GM12878 (cell line): Measurements from ENCODE around the gene ARID3A. TPM values are rescaled to one million over a fixed set of nuclear protein-coding genes. Genes with fewer than 3 reads are reported as not detected.

Experiments used
- ATAC-seq: fragments of 200-7000 bp; cut with Tn5 transposase; 3 replicates; pipeline ENCODE4 v1.9.1; 2020; ENCODE audit warnings: mild to moderate bottlenecking, moderate library complexity
- BruUV-seq: library from RNA; stranded (reverse); fragments of 400-500 nt; replicated peaks from 2 replicates; lab custom pipeline; 2021; lab: Mats Ljungman, UMichigan
- CTCF ChIA-PET: fragments of 300-600 bp; sonication (Branson Sonifier 250); formaldehyde crosslinking; extraction: SDS; loops from one replicate; lab custom pipeline; 2021; ENCODE audit warnings: inconsistent platforms; lab: Yijun Ruan, JAX
- POLR2A ChIA-PET: fragments of 350-600 bp; formaldehyde crosslinking; extraction: SDS; loops from one replicate; lab custom pipeline; 2021; ENCODE audit warnings: inconsistent platforms; lab: Charles Lee
- RAD21 ChIA-PET: fragments of 300-600 bp; sonication (Branson Sonifier 250); formaldehyde crosslinking; loops from one replicate; lab custom pipeline; 2023; ENCODE audit warnings: antibody characterized with exemption; ENCODE audit not compliant: unreplicated experiment; lab: Charles Lee
- SMC1A ChIA-PET: fragments of 300-600 bp; sonication (Branson Sonifier 250); formaldehyde crosslinking; loops from one replicate; lab custom pipeline; 2023; ENCODE audit not compliant: unreplicated experiment, uncharacterized antibody; lab: Charles Lee
- DNase-seq: peaks from one replicate; pipeline ENCODE4 v3.0.0-alpha.2; 2011; ENCODE audit warnings: low read depth, low spot score
- FAIRE-seq: peaks from 3 replicates; lab custom pipeline; 2011; peaks lifted over from hg19 to GRCh38; lab: Jason Lieb, UNC
- H2AFZ ChIP-seq: 2 replicates; pipeline ENCODE4 v1.6.0; 2011; ENCODE audit warnings: low read depth, low read length, control low read depth; ENCODE audit not compliant: control insufficient read depth
- H3K27ac ChIP-seq: 2 replicates; pipeline ENCODE4 v1.5.1; 2011; ENCODE audit warnings: control low read depth; ENCODE audit not compliant: control insufficient read depth, insufficient read depth
- H3K27me3 ChIP-seq, 2 experiments: replicated peaks in 1 of 2; 2 replicates each; pipeline versions ENCODE4 v1.6.0 to v1.6.1; 2011; ENCODE audit warnings: low read length in 1 of 2; ENCODE audit not compliant: control insufficient read depth in 2 of 2, insufficient read depth in 2 of 2
- H3K36me3 ChIP-seq, 2 experiments: 2 replicates each; pipeline ENCODE4 v1.5.1; 2011; ENCODE audit warnings: low read length in 1 of 2; ENCODE audit not compliant: control insufficient read depth in 2 of 2, insufficient read depth in 2 of 2
- H3K4me1 ChIP-seq: 2 replicates; pipeline ENCODE4 v1.6.1; 2011; ENCODE audit warnings: mild to moderate bottlenecking, low read length, moderate library complexity, mixed read lengths; ENCODE audit not compliant: control insufficient read depth, insufficient read depth
- H3K4me2 ChIP-seq: 2 replicates; pipeline ENCODE4 v1.6.0; 2011; ENCODE audit warnings: control low read depth; ENCODE audit not compliant: control insufficient read depth, insufficient read depth
- H3K4me3 ChIP-seq: fragments of 200-600 bp; sonication (generic); 2 replicates; pipeline ENCODE4 v1.5.1; 2016
- H3K79me2 ChIP-seq: 2 replicates; pipeline ENCODE4 v1.6.0; 2011; ENCODE audit warnings: low read length; ENCODE audit not compliant: control insufficient read depth, insufficient read depth
- H3K9ac ChIP-seq: 2 replicates; pipeline ENCODE4 v1.8.0; 2011; ENCODE audit warnings: low read length, control low read depth, mixed read lengths; ENCODE audit not compliant: control insufficient read depth, insufficient read depth
- H3K9me3 ChIP-seq: replicated peaks from 3 replicates; pipeline ENCODE4 v1.5.1; 2011; ENCODE audit warnings: mild to moderate bottlenecking, low read length; ENCODE audit not compliant: control insufficient read depth, insufficient read depth
- H4K20me1 ChIP-seq: 2 replicates; pipeline ENCODE4 v1.6.0; 2011; ENCODE audit not compliant: control insufficient read depth, insufficient read depth
- GATAD2B ChIP-seq: fragments of 450-650 bp; conservative IDR thresholded peaks from 2 replicates; pipeline ENCODE4 v1.6.1; 2017; ENCODE audit warnings: low read depth, mild to moderate bottlenecking, moderate library complexity
- IKZF1 ChIP-seq: fragments of 450-650 bp; conservative IDR thresholded peaks from 2 replicates; pipeline ENCODE4 v1.6.1; 2017; ENCODE audit warnings: antibody characterized with exemption, mild to moderate bottlenecking
- MEF2B ChIP-seq: fragments of 450-650 bp; IDR thresholded peaks from 2 replicates; pipeline ENCODE4 v1.6.1; 2018; ENCODE audit warnings: mild to moderate bottlenecking, moderate library complexity; ENCODE audit not compliant: partially characterized antibody, poor library complexity, severe bottlenecking
- RELA ChIP-seq: fragments of 450-650 bp; IDR thresholded peaks from 2 replicates; pipeline ENCODE4 v1.8.0; 2014; ENCODE audit warnings: borderline replicate concordance; ENCODE audit not compliant: partially characterized antibody
- SMARCA5 ChIP-seq: fragments of 450-650 bp; IDR thresholded peaks from 2 replicates; pipeline ENCODE4 v1.6.1; 2017; ENCODE audit warnings: mild to moderate bottlenecking
- SRF ChIP-seq, 2 experiments: IDR thresholded peaks; 2 replicates each; pipeline ENCODE4 v1.6.1; 2011; ENCODE audit warnings: low read depth in 2 of 2, low read length in 2 of 2, mild to moderate bottlenecking in 1 of 2, moderate library complexity in 1 of 2
- TBL1XR1 ChIP-seq: IDR thresholded peaks from 2 replicates; pipeline ENCODE4 v1.6.1; 2012; ENCODE audit warnings: low read depth, low read length, improper control_type of control experiment
- ZNF217 ChIP-seq: fragments of 450-650 bp; IDR thresholded peaks from 2 replicates; pipeline ENCODE4 v1.6.1; 2017; ENCODE audit warnings: antibody characterized with exemption, mild to moderate bottlenecking
- WGBS: methylation state at CpG from one replicate; pipeline ENCODE4 v1.1.6; 2016; ENCODE audit warnings: low lambda C conversion rate; ENCODE audit not compliant: insufficient replicate concordance, insufficient coverage; ENCODE audit errors: missing lambda C conversion rate; 5-methylcytosine and 5-hydroxymethylcytosine counted together
- in situ Hi-C: fragments of 300-500 bp; cut with MboI; formaldehyde crosslinking; loops from 9 replicates; pipeline ENCODE4 v1.14.3; 2018; ENCODE audit warnings: mixed read lengths
- intact Hi-C: fragments of 100-400 bp; cut with micrococcal nuclease; formaldehyde crosslinking; loops from one replicate; pipeline ENCODE4 v1.14.2; 2022; ENCODE audit not compliant: unreplicated experiment
- polyA plus RNA-seq, 11 experiments: library from polyadenylated mRNA; depleted of rRNA in 4 of 11; unstranded in 6 of 11; stranded (reverse) in 5 of 11; fragments of >200 nt; fragmentation: Nextera tagmentation in 4 of 11; fragmentation: Illumina TruSeq in 1 of 11; extraction: Ambion mirVana in 4 of 11; extraction: Trizol in 1 of 11; gene quantifications; 1 replicate in 1 of 11; 2 replicates in 10 of 11; pipeline versions ENCODE4 v1.2.1 to v1.2.3, GENCODE V29; 2011 to 2016; ENCODE audit warnings: inconsistent platforms in 2 of 11, missing spikeins in 2 of 11, low read depth in 1 of 11
- total RNA-seq, 4 experiments: library from RNA; depleted of rRNA in 3 of 4; stranded (reverse); fragments of >200 nt in 3 of 4; fragmentation: Illumina TruSeq in 1 of 4; extraction: Trizol in 1 of 4; gene quantifications; 2 replicates each; pipeline versions ENCODE4 v1.2.1 to v1.2.3, GENCODE V29; 2013 to 2021
- TF ChIP-seq, protein P1 (sequence below): fragments of 450-650 bp; IDR thresholded peaks from 2 replicates; pipeline ENCODE4 v1.6.1; 2018; ENCODE audit warnings: borderline replicate concordance, mild to moderate bottlenecking; ENCODE audit not compliant: partially characterized antibody
- TF ChIP-seq, protein P2 (sequence below): fragments of 450-650 bp; IDR thresholded peaks from 2 replicates; pipeline ENCODE4 v1.6.1; 2017; ENCODE audit warnings: mild to moderate bottlenecking, moderate library complexity
- TF ChIP-seq, protein P3 (sequence below): fragments of 450-650 bp; IDR thresholded peaks from 2 replicates; pipeline ENCODE4 v1.6.1; 2017; ENCODE audit warnings: borderline replicate concordance

ARID3A gene
- total and polyA plus RNA-seq, 10 of the 15 experiments (the other 5 are each of a cell fraction or from before 2014, with no cell fraction given): 0.76 to 70.0 (median 16.7) TPM

DNA sequence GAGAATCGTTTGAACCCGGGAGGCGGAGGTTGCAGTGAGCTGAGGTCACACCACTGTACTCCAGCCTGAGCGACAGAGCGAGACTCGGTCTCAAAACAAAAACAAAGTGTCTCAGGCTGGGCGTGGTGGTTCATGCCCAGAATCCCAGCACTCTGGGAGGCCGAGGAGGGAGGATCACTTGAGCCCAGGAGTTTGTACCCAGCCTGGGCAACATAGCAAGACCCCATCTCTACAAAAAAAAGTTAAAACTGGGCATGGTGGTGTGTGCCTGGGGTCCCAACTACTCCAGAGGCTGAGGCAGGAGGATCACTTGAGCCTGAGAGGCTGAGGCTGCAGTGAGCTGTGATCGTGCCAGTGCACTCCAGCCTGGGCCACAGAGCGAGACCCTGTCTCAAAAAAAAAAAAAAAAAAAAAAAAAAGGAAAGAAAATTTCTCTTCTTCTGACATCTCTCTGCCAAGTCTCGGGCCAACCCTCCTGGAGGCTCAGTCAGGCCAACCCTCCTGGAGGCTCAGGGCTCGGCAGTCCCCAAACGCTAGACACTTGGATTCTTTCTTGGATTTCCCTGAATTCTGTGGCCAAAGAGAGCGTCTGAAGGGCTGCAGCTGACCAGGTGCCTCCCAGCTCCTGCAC is 26.3 kb downstream of the ARID3A start (continued):
- TF ChIP-seq, protein P1, sequence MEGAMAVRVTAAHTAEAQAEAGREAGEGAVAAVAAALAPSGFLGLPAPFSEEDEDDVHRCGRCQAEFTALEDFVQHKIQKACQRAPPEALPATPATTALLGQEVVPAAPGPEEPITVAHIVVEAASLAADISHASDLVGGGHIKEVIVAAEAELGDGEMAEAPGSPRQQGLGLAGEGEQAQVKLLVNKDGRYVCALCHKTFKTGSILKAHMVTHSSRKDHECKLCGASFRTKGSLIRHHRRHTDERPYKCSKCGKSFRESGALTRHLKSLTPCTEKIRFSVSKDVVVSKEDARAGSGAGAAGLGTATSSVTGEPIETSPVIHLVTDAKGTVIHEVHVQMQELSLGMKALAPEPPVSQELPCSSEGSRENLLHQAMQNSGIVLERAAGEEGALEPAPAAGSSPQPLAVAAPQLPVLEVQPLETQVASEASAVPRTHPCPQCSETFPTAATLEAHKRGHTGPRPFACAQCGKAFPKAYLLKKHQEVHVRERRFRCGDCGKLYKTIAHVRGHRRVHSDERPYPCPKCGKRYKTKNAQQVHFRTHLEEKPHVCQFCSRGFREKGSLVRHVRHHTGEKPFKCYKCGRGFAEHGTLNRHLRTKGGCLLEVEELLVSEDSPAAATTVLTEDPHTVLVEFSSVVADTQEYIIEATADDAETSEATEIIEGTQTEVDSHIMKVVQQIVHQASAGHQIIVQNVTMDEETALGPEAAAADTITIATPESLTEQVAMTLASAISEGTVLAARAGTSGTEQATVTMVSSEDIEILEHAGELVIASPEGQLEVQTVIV: no peak
- 0 out of 2 replicates have a peak, but pooled peaks have one; percentile 34 for TF ChIP-seq ZNF217
- TF ChIP-seq SMARCA5: peak; percentile 80; the same call in 1 of the 2 replicates
- TF ChIP-seq, all 136 proteins: peak for 4

DNA sequence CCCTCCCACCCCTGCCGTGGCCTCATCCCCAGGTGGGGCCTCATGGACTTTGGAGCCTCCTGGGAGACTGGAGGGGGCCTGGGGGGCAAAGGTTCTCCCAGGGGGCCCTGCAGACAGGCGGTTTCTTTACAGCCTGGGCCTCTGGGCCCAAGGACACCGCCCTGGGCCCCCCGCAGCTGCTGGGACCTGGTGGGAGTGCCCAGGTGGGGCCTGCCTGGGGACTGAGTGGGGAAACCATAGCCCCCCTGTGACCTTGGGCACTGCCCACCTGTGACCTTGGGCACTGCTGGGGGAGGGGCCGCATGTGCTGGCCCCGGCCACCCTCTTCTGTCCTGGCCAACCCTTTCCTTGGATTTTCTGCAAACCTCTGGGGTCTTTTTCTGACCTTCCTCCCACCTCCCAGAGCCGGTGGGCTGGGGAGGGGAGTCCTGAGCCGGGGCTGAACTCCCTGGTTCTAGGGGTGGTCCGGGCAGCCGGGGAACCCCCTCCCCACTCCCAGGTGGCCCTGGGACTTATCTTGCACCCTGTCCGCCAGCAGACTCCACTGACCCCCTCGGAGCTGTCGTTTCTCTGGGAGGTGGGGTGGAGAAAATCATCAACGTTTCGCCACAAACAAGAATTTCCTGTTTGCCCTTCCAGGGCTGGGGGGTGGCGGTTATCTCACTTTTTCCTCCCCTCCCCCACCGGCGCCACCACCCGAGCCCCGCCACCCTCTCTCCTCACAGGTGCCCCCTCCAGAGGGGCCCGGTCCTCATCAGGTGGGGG is 27.0 kb downstream of the ARID3A start:
- Histone ChIP-seq H3K4me2 (peak overlapping the region; percentile 93), H3K4me3 (peak overlapping the region; percentile 71), H3K9me3 (no peaks in the 10 kb centered on the region), H2AFZ (no peak overlapping the region), H3K9ac (peak overlapping the region; percentile 83), H3K79me2 (peaks cover 62% of the 10 kb centered on the region), H3K4me1 (peaks cover 73% of the 10 kb centered on the region), H3K27ac (peak overlapping the region; percentile 95), H3K27me3 (no peaks in the 10 kb centered on the region), H4K20me1 (no peaks in the 10 kb centered on the region), H3K36me3 (peaks cover 0 to 9% of the 10 kb centered on the region in 2 experiments; a peak in 3 of 4 replicates)
- FAIRE-seq (no peak), ATAC-seq (no peak), DNase-seq (no peak)
- SMC1A ChIA-PET: interaction anchor here (2.6 kb wide), 1 partner anchor 29 kb away, joined by 16 read pairs; no protein-coding TSS in a partner anchor
- RAD21 ChIA-PET: interaction anchor here (4.8 kb wide), 1 partner anchor 29 kb away, joined by 20 read pairs; no protein-coding TSS in a partner anchor
- WGBS: under 1% methylated on average over 13 of the region's 21 CpGs
- CTCF ChIA-PET: interaction anchor here (1.0 to 1.1 kb wide), 2 partner anchors 14 to 28 kb away, joined by 3 read pairs; no protein-coding TSS in a partner anchor
- intact Hi-C loops (no loop called here), in situ Hi-C loops (no loop called here)
- POLR2A ChIA-PET: interaction anchor here (0.6 kb wide), 1 partner anchor 13 kb away, joined by 4 read pairs; no protein-coding TSS in a partner anchor
- TSS peak; percentile 84 for BruUV-seq
- TF ChIP-seq, protein P2, sequence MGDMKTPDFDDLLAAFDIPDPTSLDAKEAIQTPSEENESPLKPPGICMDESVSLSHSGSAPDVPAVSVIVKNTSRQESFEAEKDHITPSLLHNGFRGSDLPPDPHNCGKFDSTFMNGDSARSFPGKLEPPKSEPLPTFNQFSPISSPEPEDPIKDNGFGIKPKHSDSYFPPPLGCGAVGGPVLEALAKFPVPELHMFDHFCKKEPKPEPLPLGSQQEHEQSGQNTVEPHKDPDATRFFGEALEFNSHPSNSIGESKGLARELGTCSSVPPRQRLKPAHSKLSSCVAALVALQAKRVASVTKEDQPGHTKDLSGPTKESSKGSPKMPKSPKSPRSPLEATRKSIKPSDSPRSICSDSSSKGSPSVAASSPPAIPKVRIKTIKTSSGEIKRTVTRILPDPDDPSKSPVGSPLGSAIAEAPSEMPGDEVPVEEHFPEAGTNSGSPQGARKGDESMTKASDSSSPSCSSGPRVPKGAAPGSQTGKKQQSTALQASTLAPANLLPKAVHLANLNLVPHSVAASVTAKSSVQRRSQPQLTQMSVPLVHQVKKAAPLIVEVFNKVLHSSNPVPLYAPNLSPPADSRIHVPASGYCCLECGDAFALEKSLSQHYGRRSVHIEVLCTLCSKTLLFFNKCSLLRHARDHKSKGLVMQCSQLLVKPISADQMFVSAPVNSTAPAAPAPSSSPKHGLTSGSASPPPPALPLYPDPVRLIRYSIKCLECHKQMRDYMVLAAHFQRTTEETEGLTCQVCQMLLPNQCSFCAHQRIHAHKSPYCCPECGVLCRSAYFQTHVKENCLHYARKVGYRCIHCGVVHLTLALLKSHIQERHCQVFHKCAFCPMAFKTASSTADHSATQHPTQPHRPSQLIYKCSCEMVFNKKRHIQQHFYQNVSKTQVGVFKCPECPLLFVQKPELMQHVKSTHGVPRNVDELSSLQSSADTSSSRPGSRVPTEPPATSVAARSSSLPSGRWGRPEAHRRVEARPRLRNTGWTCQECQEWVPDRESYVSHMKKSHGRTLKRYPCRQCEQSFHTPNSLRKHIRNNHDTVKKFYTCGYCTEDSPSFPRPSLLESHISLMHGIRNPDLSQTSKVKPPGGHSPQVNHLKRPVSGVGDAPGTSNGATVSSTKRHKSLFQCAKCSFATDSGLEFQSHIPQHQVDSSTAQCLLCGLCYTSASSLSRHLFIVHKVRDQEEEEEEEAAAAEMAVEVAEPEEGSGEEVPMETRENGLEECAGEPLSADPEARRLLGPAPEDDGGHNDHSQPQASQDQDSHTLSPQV: no peak
- TF ChIP-seq IKZF1 (0 out of 2 replicates have a peak, but pooled peaks have one; percentile 36), RELA (no peak), TBL1XR1 (no peak), SRF (IDR thresholded peaks at IDR 0.05; ENCODE audit: low read depth in 2 of 2, low read length in 2 of 2) (0 out of 4 replicates have a peak, but pooled peaks of 1 of the 2 experiments have one; percentile 45), MEF2B (peak; percentile 79), GATAD2B (peak; percentile 81)
- TF ChIP-seq, protein P3, sequence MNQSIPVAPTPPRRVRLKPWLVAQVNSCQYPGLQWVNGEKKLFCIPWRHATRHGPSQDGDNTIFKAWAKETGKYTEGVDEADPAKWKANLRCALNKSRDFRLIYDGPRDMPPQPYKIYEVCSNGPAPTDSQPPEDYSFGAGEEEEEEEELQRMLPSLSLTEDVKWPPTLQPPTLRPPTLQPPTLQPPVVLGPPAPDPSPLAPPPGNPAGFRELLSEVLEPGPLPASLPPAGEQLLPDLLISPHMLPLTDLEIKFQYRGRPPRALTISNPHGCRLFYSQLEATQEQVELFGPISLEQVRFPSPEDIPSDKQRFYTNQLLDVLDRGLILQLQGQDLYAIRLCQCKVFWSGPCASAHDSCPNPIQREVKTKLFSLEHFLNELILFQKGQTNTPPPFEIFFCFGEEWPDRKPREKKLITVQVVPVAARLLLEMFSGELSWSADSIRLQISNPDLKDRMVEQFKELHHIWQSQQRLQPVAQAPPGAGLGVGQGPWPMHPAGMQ: no peak
